IPS-15b (cell line): Measurements from ENCODE around the gene SDK1.

Experiments
- H3K27me3 ChIP-seq: one replicate; pipeline ENCODE4 v1.6.1; 2013; ENCODE audit warnings: low read length; ENCODE audit not compliant: control insufficient read depth, insufficient read depth
- H3K36me3 ChIP-seq: one replicate; pipeline ENCODE4 v1.6.1; 2013; ENCODE audit warnings: low read length; ENCODE audit not compliant: control insufficient read depth, insufficient read depth
- H3K4me1 ChIP-seq: one replicate; pipeline ENCODE4 v1.6.1; 2013; ENCODE audit warnings: mild to moderate bottlenecking, low read length; ENCODE audit not compliant: control insufficient read depth, insufficient read depth
- H3K4me3 ChIP-seq: one replicate; pipeline ENCODE4 v1.5.1; 2013; ENCODE audit warnings: low read depth, low read length
- H3K9ac ChIP-seq: one replicate; pipeline ENCODE4 v1.6.1; 2013; ENCODE audit warnings: low read depth, mild to moderate bottlenecking, low read length
- H3K9me3 ChIP-seq: one replicate; pipeline ENCODE4 v1.6.1; 2013; ENCODE audit warnings: mild to moderate bottlenecking, low read length; ENCODE audit not compliant: control insufficient read depth, insufficient read depth

SDK1 gene

DNA sequence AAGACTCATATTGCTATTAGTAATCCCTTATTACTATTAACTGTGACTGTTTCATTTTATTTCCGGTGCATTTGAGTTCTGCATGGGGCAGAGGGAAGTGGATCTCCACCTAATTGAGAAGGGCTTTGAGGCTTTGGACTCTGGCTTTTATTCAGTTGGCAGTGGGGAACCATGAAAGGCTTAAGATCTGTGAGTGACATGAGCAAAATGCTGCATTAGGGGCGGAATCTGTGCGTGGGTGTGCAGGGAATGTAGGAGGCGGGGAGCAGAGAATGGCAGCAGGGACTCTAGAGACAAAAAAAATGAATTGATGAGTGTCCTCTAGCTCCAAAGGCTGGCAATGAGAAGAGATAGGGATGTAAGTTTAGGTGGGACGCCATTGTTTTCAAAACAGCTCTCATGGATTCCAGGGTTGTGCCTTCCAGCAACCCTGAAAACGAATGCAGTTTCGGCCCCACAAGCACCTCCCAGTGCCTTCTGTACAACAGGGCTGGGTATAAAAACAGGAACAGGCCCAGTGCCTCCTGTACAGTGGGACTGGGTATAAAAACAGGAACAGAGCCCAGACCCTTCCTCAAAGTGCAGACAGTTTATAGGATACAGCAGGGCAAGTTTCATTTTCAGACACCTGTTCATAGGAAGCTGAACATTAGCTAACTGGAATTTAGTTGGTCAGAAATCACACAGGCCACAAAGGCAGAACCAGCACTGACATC lies 717.7 kb downstream of the SDK1 start:
- H3K9ac ChIP-seq, result no peak overlapping the region
- no peaks in the 10 kb centered on the region for H3K4me1 ChIP-seq
- H3K9me3 ChIP-seq, result peaks cover 5% of the 10 kb centered on the region
- peaks cover 3% of the 10 kb centered on the region for H3K36me3 ChIP-seq
- no peak overlapping the region for H3K4me3 ChIP-seq
- H3K27me3 ChIP-seq, result no peaks in the 10 kb centered on the region

DNA sequence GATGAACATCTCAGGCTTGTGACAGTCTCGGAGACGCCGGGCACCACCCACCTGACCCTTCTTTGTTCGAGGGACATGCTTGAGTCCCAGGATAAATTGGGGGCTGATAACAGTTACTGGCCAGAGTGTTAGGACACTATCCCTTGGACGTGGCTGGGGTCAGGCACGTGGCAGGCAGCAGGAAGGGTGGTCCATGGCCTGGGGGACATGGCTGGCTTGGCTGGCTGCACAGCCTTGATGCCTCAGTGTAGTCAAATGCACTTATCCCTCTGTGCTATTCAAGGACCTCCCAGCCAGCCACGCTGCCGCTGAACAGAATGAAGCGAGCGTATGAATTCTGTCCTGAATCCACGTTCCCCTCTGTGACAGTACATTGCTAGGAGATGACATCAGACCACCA lies 719.0 kb downstream of the SDK1 start:
- H3K36me3 ChIP-seq, result peaks cover 3% of the 10 kb centered on the region
- H3K4me3 ChIP-seq, result no peak overlapping the region
- H3K4me1 ChIP-seq, result no peaks in the 10 kb centered on the region
- H3K9me3 ChIP-seq, result peaks cover 5% of the 10 kb centered on the region
- no peak overlapping the region for H3K9ac ChIP-seq
- no peaks in the 10 kb centered on the region for H3K27me3 ChIP-seq

DNA sequence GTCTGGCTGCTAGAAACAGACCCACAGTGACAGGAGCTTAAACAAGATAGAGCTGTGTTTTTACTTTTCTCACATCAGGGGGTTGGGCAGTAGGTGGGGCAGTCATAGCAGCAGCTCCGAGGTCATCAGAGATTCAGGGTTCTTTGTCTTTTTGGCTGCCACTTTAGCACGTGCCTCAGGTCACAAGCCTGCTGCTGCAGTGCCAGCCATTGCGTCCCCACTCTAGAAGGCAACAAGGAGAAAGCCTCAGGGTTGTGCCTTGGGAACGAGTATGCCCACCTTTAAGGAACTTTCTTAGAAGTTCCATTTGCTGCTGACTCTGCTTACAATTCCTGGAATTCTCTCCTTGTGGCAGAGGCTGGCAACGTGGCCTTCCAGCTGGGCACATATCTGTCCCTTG lies 720.4 kb downstream of the SDK1 start:
- H3K36me3 ChIP-seq, result no peaks in the 10 kb centered on the region
- no peak overlapping the region for H3K9ac ChIP-seq
- no peak overlapping the region for H3K4me3 ChIP-seq
- H3K9me3 ChIP-seq, result peaks cover 4% of the 10 kb centered on the region
- no peaks in the 10 kb centered on the region for H3K27me3 ChIP-seq
- H3K4me1 ChIP-seq, result no peaks in the 10 kb centered on the region

DNA sequence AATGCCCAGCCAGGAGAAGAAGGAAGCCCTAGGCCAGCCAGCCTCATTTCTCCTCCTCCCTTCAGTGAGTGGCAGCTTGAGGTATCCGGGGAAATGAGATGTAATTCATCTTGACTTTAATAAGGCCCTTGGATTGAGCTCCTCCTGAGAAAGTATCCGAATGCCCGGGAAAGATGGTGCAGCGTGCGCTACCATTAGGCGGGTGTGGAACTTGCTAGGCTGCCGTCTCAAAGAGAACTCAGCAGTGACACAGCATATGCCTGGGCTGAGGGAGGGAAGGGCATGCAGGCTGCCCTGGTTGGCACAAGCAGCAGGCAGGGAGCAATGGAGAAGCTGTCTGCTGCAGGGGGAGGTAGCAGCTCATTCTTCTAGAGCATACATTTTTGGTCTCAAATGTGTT lies 721.2 kb downstream of the SDK1 start:
- H3K36me3 ChIP-seq, result no peaks in the 10 kb centered on the region
- no peak overlapping the region for H3K9ac ChIP-seq
- no peaks in the 10 kb centered on the region for H3K27me3 ChIP-seq
- H3K4me3 ChIP-seq, result no peak overlapping the region
- no peaks in the 10 kb centered on the region for H3K4me1 ChIP-seq
- no peaks in the 10 kb centered on the region for H3K9me3 ChIP-seq

DNA sequence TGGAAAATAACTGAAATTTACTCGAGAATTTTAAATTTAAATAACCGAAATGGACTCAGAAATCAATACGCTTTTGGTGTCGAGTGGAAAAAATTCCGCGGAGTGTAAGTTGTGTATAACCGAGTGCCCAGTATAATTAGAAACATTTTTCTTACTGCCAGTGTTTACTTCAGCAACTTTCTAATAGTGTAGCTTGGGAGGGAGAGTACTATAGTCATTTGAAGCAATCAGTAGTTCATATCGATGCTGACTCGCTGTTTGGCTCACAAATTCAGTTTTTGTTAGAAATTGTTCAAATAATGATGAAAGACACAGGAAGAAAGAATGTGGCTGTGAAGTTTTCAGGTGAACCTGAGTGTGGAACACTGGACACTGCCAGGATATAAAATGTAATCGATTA lies 722.5 kb downstream of the SDK1 start:
- Histone ChIP-seq H3K4me3 (no peak overlapping the region), H3K9ac (no peak overlapping the region), H3K27me3 (no peaks in the 10 kb centered on the region), H3K9me3 (no peaks in the 10 kb centered on the region), H3K4me1 (no peaks in the 10 kb centered on the region), H3K36me3 (no peaks in the 10 kb centered on the region)

DNA sequence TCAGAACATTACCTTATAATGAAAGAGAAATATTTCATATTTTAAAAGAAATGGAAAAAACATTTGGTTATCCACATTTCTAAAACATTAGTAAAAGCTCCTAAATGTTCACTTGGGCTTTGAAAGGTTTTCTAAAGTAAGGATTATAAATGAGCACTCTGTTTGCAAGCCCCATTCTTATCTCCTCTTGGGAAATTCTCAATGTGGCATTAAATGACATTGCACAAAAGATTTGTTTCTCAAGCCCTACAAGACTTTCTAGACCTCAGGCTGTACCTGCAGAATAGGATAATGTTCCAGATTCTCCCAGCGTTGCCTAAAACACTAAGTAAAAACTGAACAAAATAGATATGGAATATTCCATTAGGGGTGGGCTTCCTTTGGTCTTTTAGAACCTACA lies 723.1 kb downstream of the SDK1 start:
- no peaks in the 10 kb centered on the region for H3K9me3 ChIP-seq
- no peaks in the 10 kb centered on the region for H3K36me3 ChIP-seq
- H3K4me3 ChIP-seq, result no peak overlapping the region
- H3K4me1 ChIP-seq, result no peaks in the 10 kb centered on the region
- H3K27me3 ChIP-seq, result no peaks in the 10 kb centered on the region
- no peak overlapping the region for H3K9ac ChIP-seq

DNA sequence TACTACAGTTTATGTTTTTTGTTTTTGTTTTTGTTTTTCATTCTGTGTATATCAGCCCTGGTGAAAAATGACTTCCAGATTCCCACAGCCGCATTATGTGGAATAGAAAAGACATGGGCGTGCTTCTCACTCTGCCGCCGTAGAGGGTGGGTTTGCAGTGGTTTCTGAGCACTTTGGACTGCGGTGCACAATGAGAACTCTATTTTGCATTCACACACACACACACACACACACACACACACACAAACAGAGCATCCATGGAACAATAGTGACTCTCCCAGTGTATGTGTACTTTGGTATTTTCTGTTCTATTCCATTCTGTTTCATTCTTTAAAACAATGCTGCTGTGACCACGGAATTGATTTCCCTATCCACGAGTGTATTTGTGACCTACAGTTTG lies 723.8 kb downstream of the SDK1 start:
- no peaks in the 10 kb centered on the region for H3K4me1 ChIP-seq
- no peaks in the 10 kb centered on the region for H3K36me3 ChIP-seq
- no peak overlapping the region for H3K4me3 ChIP-seq
- H3K9me3 ChIP-seq, result no peaks in the 10 kb centered on the region
- H3K27me3 ChIP-seq, result no peaks in the 10 kb centered on the region
- no peak overlapping the region for H3K9ac ChIP-seq

DNA sequence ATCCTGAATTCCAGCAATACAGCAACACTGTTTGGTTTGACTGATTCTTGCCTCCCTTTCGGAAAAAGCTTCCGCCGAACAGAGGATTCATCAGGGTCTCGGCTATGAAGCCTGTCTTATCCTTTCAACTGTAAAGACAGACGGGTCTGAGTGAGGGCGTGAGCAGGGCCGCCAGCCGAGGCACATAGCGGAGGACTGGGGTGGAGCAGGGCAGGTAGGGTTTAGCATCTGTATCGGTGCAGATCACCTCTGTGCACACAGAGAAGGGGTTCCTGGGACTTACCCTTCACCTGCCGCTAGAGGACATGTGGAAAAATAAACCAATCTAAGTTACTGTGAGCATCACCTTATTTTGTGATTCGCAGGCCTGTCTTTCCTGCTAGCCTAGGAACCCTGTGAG lies 724.2 kb downstream of the SDK1 start:
- H3K9ac ChIP-seq, result no peak overlapping the region
- H3K36me3 ChIP-seq, result no peaks in the 10 kb centered on the region
- no peak overlapping the region for H3K4me3 ChIP-seq
- H3K27me3 ChIP-seq, result no peaks in the 10 kb centered on the region
- H3K9me3 ChIP-seq, result no peaks in the 10 kb centered on the region
- no peaks in the 10 kb centered on the region for H3K4me1 ChIP-seq

DNA sequence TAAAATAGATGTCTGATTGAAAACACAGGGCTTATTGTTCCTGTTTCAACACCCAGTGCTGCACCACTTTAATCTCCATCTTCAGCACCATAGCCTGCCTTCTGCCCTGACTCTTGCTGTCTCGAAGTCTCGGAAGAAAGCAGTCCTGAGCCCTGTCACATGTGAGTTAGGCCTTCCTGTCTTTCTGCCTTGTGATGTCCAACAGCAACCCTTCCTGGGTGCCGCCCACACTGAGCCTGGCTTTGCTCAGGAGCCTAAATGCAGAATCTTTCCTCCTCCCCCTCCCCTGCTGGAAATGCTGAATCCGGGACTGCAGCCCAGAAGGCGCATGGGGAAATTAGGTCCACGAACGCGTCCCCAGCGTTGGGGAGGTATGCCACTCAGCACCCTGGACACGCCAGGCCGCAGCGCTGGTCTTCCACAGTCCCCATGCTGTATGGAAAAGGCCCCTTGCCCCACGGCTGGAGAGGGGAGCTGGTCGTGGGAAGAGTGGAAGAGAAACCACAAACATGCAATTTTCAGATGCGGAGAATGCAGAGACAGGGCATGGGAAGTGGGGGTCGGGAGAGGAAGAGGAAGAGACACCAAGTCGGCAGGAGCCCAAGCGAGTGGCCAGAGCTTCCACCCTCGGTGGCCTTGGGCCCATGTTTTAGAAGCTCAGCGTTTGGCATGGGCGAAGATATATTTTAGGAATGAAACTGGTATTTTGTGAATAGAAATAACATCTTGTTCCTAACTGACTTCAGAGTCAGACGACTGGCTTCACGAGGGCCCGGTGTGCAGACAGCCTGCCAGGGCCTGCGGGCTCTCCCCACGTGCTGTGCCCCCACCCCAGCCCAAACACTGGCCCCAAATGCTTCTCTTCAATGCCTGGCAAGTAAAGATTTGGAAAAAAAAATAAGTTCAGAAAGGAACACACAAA lies 724.9 kb downstream of the SDK1 start:
- no peaks in the 10 kb centered on the region for H3K27me3 ChIP-seq
- H3K9ac ChIP-seq, result no peak overlapping the region
- no peaks in the 10 kb centered on the region for H3K36me3 ChIP-seq

DNA sequence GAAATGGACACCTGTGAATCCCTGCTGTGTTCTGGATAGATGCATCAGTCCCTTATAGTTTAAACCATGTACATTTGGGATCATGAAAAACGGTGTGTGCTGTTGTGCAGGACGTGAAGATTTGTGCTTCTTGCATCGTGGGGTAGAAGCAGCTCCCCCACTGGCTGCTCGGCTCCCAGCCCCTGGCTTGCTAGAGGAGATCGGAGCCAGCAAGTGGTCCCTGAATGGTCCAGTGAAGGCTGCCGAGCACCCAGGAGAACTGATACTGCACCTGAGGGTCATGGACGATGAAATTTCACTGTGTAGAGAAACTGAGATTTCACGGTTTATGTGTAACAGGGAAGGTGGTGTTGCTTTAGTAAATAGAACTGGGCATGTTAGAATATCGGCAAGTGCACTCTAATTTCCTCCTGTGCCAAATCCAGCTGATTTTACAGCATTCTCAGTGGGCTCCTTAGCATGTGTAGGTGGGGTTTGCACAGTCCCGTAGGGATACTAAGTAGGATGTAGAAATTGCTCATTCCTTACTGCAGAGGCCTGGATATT lies 726.0 kb downstream of the SDK1 start:
- H3K9me3 ChIP-seq, result no peaks in the 10 kb centered on the region
- H3K4me3 ChIP-seq, result no peak overlapping the region
- H3K27me3 ChIP-seq, result no peaks in the 10 kb centered on the region
- no peaks in the 10 kb centered on the region for H3K36me3 ChIP-seq
- H3K4me1 ChIP-seq, result no peaks in the 10 kb centered on the region
- no peak overlapping the region for H3K9ac ChIP-seq

More for the DNA sequence above, 724.9 kb downstream of the SDK1 start:
- H3K4me3 ChIP-seq, result no peak overlapping the region
- H3K4me1 ChIP-seq, result no peaks in the 10 kb centered on the region
- no peaks in the 10 kb centered on the region for H3K9me3 ChIP-seq

DNA sequence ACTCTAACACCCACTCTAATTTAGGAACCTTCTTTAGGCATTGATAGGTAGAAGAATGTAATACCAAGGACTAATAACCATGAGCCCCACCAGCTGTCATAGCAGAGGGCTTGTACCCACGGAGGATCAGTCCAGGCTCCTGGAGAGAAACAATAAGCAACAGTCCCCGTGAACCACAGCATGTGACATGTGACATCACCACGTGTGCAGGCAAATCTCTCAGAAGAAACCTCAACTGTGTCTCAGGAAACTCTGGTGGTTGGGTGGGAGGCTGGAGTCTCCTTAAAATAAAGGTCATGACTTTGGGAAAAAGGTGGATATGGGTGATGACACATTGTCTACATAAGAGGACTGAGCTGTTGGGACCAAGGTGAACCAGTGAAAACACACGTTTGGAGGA lies 727.2 kb downstream of the SDK1 start:
- H3K4me1 ChIP-seq, result no peaks in the 10 kb centered on the region
- H3K9ac ChIP-seq, result no peak overlapping the region
- H3K27me3 ChIP-seq, result no peaks in the 10 kb centered on the region
- H3K36me3 ChIP-seq, result no peaks in the 10 kb centered on the region
- H3K9me3 ChIP-seq, result no peaks in the 10 kb centered on the region
- H3K4me3 ChIP-seq, result no peak overlapping the region

DNA sequence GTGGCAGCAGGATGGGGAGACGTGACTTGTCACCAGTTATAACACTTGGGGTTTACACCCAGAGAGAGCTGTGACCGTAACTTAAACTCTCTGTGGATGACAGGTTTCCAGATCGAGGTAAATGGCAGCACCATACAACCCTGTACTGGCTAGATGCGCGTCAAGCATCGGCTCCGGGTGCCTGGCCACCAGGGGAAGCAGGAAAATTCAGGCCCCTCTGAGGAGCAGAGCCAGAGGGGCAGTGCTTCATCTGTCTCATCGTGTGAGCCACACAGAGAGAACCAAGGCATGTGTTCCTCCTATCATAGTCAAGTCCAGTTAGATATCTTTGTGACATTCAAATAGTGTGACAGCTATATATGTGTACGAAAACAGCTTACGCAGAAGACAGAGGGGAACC lies 728.9 kb downstream of the SDK1 start:
- no peak overlapping the region for H3K9ac ChIP-seq
- no peaks in the 10 kb centered on the region for H3K27me3 ChIP-seq
- no peaks in the 10 kb centered on the region for H3K9me3 ChIP-seq
- no peaks in the 10 kb centered on the region for H3K36me3 ChIP-seq
- peaks cover 5% of the 10 kb centered on the region for H3K4me1 ChIP-seq
- no peak overlapping the region for H3K4me3 ChIP-seq
